Stimulated activated CD4-positive, alpha-beta T cell treated with anti-CD3 and anti-CD28 coated beads, Interleukin-15, amount 100 ng/mL, for 24 hours (primary cell): ENCODE results near the gene BDH1.
A peak's percentile ranks its signal among the peaks of the same experiment; 100 is the strongest.
"Not testable (repeated sequence)": the region's sequence is repeated elsewhere in the genome, so short reads cannot be mapped to it uniquely, and the experiment has no call there.

ENCODE experiments used
- DNase-seq: peaks from one replicate; pipeline ENCODE4 v3.0.0-alpha.2; 2020

The BDH1 gene

GRCh38 chr3:197577366-197578074, 21.8 kb upstream of the BDH1 start:
- DNase-seq: no peak

GRCh38 chr3:197576838-197577237, 21.1 kb upstream of the BDH1 start:
- no peak for DNase-seq

GRCh38 chr3:197575362-197575761, 19.6 kb upstream of the BDH1 start:
- DNase-seq: no peak

- not testable (repeated sequence) for DNase-seq
Measured at GRCh38 chr3:197574396-197574991, 18.7 kb upstream of the BDH1 start.

GRCh38 chr3:197573048-197573767, 17.4 kb upstream of the BDH1 start:
- no peak for DNase-seq

- not testable (repeated sequence) for DNase-seq
Measured at GRCh38 chr3:197571880-197572172, 16.1 kb upstream of the BDH1 start.

GRCh38 chr3:197571074-197571879, 15.5 kb upstream of the BDH1 start:
- not testable (repeated sequence) for DNase-seq

- not testable (repeated sequence) for DNase-seq
Measured at GRCh38 chr3:197569433-197569832, 13.7 kb upstream of the BDH1 start.

- no peak for DNase-seq
Measured at GRCh38 chr3:197567904-197568681, 12.3 kb upstream of the BDH1 start.

- not testable (repeated sequence) for DNase-seq
Measured at GRCh38 chr3:197566155-197566554, 10.4 kb upstream of the BDH1 start.

- DNase-seq: no peak
Measured at GRCh38 chr3:197564097-197564843, 8.5 kb upstream of the BDH1 start.

GRCh38 chr3:197562398-197563251, 6.9 kb upstream of the BDH1 start:
- DNase-seq: no peak

GRCh38 chr3:197561926-197562325, 6.2 kb upstream of the BDH1 start:
- DNase-seq: no peak

GRCh38 chr3:197559651-197560050, 3.9 kb upstream of the BDH1 start:
- no peak for DNase-seq

- peak; percentile 96 for DNase-seq
Measured at GRCh38 chr3:197554562-197555280, 1.0 kb downstream of the BDH1 start.

- DNase-seq: no peak
Measured at GRCh38 chr3:197554196-197554561, 1.6 kb downstream of the BDH1 start.

- DNase-seq: no peak
Measured at GRCh38 chr3:197552198-197552597, 3.6 kb downstream of the BDH1 start.

- DNase-seq: no peak
Measured at GRCh38 chr3:197550489-197550888, 5.3 kb downstream of the BDH1 start.

GRCh38 chr3:197549261-197549885, 6.4 kb downstream of the BDH1 start:
- no peak for DNase-seq
